Muscle of arm (tissue), 12 donors: ENCODE measurements around the gene SOX18. TPM values are rescaled to one million over a fixed set of nuclear protein-coding genes. Genes with fewer than 3 reads are reported as not detected.

Experiments
- DNase-seq: peaks from one replicate; pipeline ENCODE4 v3.0.0-alpha.2; 2013
- polyA plus RNA-seq, 12 donors: library from polyadenylated mRNA; unstranded; fragments of 120-200 nt; gene quantifications; one replicate each; pipeline ENCODE4 v1.2.1, GENCODE V29; 2013; ENCODE audit not compliant: insufficient read length in 12 of 12

Gene SOX18
- polyA plus RNA-seq, 12 donors = 5.8 to 19.3 (median 7.9) TPM; not detected in 1

GRCh38 chr20:64082126-64082731 lies 32.8 kb upstream of the SOX18 start:
- no peak for DNase-seq

GRCh38 chr20:64081624-64081964 lies 32.2 kb upstream of the SOX18 start:
- no peak for DNase-seq

GRCh38 chr20:64080813-64081623 lies 31.6 kb upstream of the SOX18 start:
- no peak for DNase-seq

GRCh38 chr20:64080013-64080812 lies 30.8 kb upstream of the SOX18 start, which contains the start of gene OPRL1:
Gene OPRL1 (plus strand): TSS chr20:64080082. CDS start chr20:64092721, 12,639 bp downstream.
- DNase-seq = no peak

- DNase-seq = peak; percentile 80
Measured at GRCh38 chr20:64079273-64080012, 30.0 kb upstream of the SOX18 start, which contains the start of gene RGS19. Gene RGS19 (minus strand): TSS chr20:64079518. CDS start chr20:64076886, 2,632 bp downstream.

- DNase-seq = no peak
Measured at GRCh38 chr20:64078934-64079272, 29.5 kb upstream of the SOX18 start.

GRCh38 chr20:64077876-64078551 lies 28.6 kb upstream of the SOX18 start:
- no peak for DNase-seq

- no peak for DNase-seq
Measured at GRCh38 chr20:64077541-64077875, 28.1 kb upstream of the SOX18 start.

GRCh38 chr20:64077094-64077493 lies 27.7 kb upstream of the SOX18 start:
- no peak for DNase-seq

GRCh38 chr20:64076061-64076997 lies 26.9 kb upstream of the SOX18 start:
- no peak for DNase-seq

- no peak for DNase-seq
Measured at GRCh38 chr20:64075556-64075955, 26.1 kb upstream of the SOX18 start.

- DNase-seq = no peak
Measured at GRCh38 chr20:64074963-64075362, 25.5 kb upstream of the SOX18 start.

- DNase-seq = no peak
Measured at GRCh38 chr20:64074184-64074789, 24.8 kb upstream of the SOX18 start.

- no peak for DNase-seq
Measured at GRCh38 chr20:64073476-64074183, 24.2 kb upstream of the SOX18 start.

- no peak for DNase-seq
Measured at GRCh38 chr20:64072498-64073063, 23.1 kb upstream of the SOX18 start.

- no peak for DNase-seq
Measured at GRCh38 chr20:64071341-64072332, 22.2 kb upstream of the SOX18 start.

- DNase-seq = no peak
Measured at GRCh38 chr20:64070244-64070993, 21.0 kb upstream of the SOX18 start.
